ENCODE data around the gene TRIB2.
A peak's percentile ranks its signal among the peaks of the same experiment; 100 is the strongest.

Gene TRIB2

DNA sequence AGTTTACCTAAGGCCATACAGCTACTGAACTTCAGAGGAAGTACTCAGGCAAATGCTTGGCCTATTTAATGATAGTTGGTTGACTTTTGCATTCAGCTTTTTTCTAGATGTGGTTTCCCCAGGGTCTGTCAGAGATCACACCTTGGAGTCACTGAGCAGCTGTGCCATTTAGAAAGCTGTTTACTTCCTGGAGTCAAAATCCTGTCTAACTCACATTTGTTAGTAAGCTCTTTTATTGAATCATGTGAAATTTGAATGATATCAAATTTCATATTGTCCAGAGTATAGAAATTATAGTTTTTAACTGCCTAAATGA, 7.6 kb upstream of the TRIB2 start:
- TF ChIP-seq, protein P1, sequence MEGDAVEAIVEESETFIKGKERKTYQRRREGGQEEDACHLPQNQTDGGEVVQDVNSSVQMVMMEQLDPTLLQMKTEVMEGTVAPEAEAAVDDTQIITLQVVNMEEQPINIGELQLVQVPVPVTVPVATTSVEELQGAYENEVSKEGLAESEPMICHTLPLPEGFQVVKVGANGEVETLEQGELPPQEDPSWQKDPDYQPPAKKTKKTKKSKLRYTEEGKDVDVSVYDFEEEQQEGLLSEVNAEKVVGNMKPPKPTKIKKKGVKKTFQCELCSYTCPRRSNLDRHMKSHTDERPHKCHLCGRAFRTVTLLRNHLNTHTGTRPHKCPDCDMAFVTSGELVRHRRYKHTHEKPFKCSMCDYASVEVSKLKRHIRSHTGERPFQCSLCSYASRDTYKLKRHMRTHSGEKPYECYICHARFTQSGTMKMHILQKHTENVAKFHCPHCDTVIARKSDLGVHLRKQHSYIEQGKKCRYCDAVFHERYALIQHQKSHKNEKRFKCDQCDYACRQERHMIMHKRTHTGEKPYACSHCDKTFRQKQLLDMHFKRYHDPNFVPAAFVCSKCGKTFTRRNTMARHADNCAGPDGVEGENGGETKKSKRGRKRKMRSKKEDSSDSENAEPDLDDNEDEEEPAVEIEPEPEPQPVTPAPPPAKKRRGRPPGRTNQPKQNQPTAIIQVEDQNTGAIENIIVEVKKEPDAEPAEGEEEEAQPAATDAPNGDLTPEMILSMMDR (IDR thresholded peaks at IDR 0.05; ENCODE audit: extremely low read depth, missing control alignments), result no peak
- no peak for DNase-seq (ENCODE audit: low spot score)

DNA sequence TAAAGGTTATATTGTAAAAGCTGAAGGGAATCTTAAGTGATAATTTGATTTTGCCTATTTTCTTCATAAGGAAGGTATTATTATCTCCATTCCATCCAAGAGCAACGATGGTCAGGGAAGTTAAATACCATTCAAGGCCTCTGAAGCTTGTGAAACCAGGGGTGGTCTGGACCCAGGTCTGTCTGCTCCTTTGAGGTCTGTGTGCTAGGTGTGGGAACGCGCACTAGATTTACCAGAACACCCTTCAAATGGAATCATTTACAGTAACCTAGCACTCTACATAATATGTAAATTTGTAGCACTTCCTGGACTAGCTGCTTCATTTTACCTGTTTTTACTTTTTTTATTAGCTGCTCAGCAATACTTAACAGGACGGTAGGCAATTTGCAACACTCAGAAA, 6.4 kb upstream of the TRIB2 start:
- TF ChIP-seq, protein P1 (IDR thresholded peaks at IDR 0.05; ENCODE audit: extremely low read depth, missing control alignments), result no peak
- no peak for DNase-seq (ENCODE audit: low spot score)

DNA sequence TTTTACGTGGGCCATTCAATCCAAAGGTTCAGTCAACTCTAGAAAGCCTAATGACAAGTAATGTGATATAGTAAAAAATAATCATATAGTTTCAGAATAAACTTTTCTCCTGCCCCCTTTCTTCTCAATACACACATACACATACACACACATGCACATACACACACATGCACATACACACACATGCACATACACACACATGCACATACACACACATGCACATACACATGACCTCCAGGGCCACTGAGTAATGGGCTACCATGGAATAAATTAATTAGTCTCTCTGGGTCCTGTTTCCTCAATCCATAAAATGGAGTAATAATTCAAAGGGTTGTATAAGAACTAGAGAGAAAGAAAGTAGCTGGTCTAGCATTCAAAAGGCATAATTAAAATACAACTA, 5.4 kb upstream of the TRIB2 start:
- TF ChIP-seq, protein P1 (IDR thresholded peaks at IDR 0.05; ENCODE audit: extremely low read depth, missing control alignments), result no peak
- DNase-seq (ENCODE audit: low spot score), result no peak

DNA sequence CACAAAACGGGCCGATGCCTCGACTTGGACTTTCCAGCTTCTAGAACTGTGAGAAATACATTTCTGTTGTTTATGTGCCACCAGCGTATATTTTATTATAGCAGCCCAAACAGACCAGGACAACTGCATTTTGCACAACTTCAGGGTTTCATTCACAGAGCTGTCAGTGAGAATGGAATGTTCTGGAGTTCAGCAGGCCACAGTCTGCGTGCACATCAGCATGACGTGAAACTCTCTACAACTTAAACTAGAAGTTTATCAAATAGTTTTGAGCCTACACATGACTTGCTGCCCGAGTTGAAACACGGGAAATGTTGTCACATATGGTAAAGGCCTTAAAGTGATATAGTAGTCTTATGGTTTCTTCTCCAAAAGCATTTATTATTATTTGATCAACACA, 3.9 kb upstream of the TRIB2 start:
- DNase-seq (ENCODE audit: low spot score), result no peak
- TF ChIP-seq, protein P1 (IDR thresholded peaks at IDR 0.05; ENCODE audit: extremely low read depth, missing control alignments), result no peak

DNA sequence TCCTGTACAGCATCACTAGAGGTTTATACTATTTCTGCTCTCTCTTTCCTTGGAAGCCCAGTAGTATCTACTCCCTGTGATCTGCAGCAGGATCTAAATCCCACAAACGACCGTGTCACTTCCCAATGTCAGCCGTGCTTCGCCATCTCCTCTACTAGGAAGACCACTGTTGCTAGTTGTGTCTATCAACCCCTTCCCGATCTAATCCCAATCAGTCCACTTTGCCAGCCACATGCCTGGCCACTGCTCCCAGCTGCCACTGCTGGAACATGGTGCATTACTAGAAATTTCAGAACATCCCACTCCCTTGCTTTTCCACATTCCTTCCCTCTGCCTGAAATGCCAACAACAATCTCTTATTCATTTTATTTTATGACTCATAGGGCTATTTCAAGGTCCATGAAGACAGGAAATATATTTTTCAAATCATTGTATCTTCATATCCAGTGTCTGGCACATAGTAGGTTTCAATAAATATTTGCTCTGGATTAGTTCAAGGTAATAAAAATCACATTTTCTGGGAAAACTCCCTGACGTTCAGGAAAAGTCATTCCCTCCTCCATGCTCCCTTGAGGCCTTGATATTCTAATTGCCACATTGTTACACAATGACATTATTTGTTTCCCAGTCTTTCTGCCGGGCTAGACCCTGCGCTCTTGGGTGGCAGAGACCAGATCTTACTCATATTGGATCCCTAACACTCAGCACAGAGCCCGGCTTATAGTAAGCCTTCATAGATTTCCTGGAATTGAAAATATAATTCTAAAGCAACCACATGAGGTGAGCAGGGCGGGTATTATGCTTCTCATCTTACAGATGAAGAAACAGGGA, 2.1 kb upstream of the TRIB2 start:
- DNase-seq (ENCODE audit: low spot score), result no peak
- TF ChIP-seq, protein P1 (IDR thresholded peaks at IDR 0.05; ENCODE audit: extremely low read depth, missing control alignments), result no peak

DNA sequence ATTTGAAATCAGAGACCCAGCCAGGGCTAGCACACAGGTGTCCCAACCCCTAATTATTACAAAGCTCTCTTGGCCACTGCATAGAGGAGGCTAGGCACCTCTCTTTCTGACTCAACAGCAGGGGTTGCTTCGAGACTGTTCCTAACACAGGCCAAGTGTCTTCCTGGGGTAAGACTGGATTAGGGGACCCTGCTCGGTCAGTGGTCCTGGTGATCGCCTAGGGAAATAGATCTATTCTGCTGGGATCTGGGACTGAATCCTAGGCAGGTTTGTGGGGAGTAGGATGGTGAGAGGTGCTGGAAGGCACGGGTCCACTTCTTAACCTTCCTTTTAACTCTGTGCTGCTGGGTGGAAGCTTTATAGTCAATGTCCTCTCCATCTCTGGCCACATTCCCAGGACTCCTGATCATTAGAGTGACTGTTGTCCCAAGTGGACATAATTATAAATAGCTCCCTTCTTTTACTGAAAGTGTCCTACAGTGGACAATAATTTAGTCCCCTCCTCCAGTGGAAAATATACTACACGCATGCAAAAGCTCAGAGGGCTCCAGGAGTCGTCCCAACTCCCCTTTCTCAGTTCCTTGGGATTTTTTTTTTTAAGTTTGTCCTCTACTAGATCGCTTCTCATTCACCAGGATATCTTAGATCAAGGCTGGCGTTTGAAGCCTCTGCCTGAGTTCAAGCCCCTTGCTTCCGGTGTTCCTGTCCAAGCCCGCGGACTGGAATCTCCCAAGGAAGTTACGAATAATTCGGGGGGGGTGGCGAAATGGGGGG, 1.3 kb upstream of the TRIB2 start:
- TF ChIP-seq, protein P1 (IDR thresholded peaks at IDR 0.05; ENCODE audit: extremely low read depth, missing control alignments), result no peak
- DNase-seq (ENCODE audit: low spot score), result no peak

DNA sequence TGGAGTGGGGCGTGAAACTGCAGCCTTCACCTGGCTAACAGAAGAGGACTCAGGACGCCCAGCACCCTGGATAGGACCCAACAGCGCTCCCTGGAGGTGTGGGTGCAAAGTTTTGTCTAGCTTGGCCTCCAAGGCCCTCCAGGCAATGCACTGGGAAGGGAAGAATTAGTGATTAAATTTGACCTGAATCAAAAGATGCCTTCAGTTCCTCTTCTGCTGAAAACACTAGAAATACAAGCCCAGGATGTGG, 779 bp upstream of the TRIB2 start:
- TF ChIP-seq, protein P1 (IDR thresholded peaks at IDR 0.05; ENCODE audit: extremely low read depth, missing control alignments), result no peak
- peak; percentile 68 for DNase-seq (ENCODE audit: low spot score)

Data from GM20000 (cell line).